GM19023 (cell line): Measurements from ENCODE around the gene SLMAP.
"Not testable (repeated sequence)": the region's sequence is repeated elsewhere in the genome, so short reads cannot be mapped to it uniquely, and the experiment has no call there.

Experiments
- ATAC-seq: cut with Tn5 transposase; IDR thresholded peaks from one replicate; pipeline ENCODE4 v1.9.1; 2021; ENCODE audit warnings: mild to moderate bottlenecking, moderate library complexity; ENCODE audit not compliant: unreplicated experiment

The SLMAP gene

GRCh38 chr3:57825116-57825515 lies 69.0 kb downstream of the SLMAP start:
- ATAC-seq: no peak

GRCh38 chr3:57826245-57826951 lies 70.3 kb downstream of the SLMAP start:
- ATAC-seq: no peak

- ATAC-seq: no peak
Measured at GRCh38 chr3:57826952-57827723, 71.0 kb downstream of the SLMAP start.

GRCh38 chr3:57827757-57828156 lies 71.6 kb downstream of the SLMAP start:
- no peak for ATAC-seq

GRCh38 chr3:57832486-57832885 lies 76.4 kb downstream of the SLMAP start:
- no peak for ATAC-seq

GRCh38 chr3:57832900-57833313 lies 76.8 kb downstream of the SLMAP start:
- ATAC-seq: no peak

- no peak for ATAC-seq
Measured at GRCh38 chr3:57833763-57834162, 77.7 kb downstream of the SLMAP start.

GRCh38 chr3:57837686-57838085 lies 81.6 kb downstream of the SLMAP start:
- ATAC-seq: no peak

GRCh38 chr3:57838627-57839026 lies 82.5 kb downstream of the SLMAP start:
- no peak for ATAC-seq

- ATAC-seq: no peak
Measured at GRCh38 chr3:57840473-57840872, 84.4 kb downstream of the SLMAP start.

GRCh38 chr3:57841818-57842217 lies 85.7 kb downstream of the SLMAP start:
- no peak for ATAC-seq

- ATAC-seq: no peak
Measured at GRCh38 chr3:57848177-57848738, 92.1 kb downstream of the SLMAP start.

- no peak for ATAC-seq
Measured at GRCh38 chr3:57851304-57851703, 95.2 kb downstream of the SLMAP start.

- no peak for ATAC-seq
Measured at GRCh38 chr3:57852896-57853295, 96.8 kb downstream of the SLMAP start.

GRCh38 chr3:57855281-57855680 lies 99.2 kb downstream of the SLMAP start:
- ATAC-seq: no peak

GRCh38 chr3:57855943-57856342 lies 99.8 kb downstream of the SLMAP start:
- ATAC-seq: no peak

- ATAC-seq: no peak
Measured at GRCh38 chr3:57856675-57857074, 100.6 kb downstream of the SLMAP start.

GRCh38 chr3:57862894-57863293 lies 106.8 kb downstream of the SLMAP start:
- no peak for ATAC-seq

GRCh38 chr3:57863380-57863779 lies 107.3 kb downstream of the SLMAP start:
- ATAC-seq: no peak

GRCh38 chr3:57864853-57865252 lies 108.7 kb downstream of the SLMAP start:
- no peak for ATAC-seq

- not testable (repeated sequence) for ATAC-seq
Measured at GRCh38 chr3:57869110-57869509, 113.0 kb downstream of the SLMAP start.

- no peak for ATAC-seq
Measured at GRCh38 chr3:57872606-57873005, 116.5 kb downstream of the SLMAP start.
